ENCODE measurements around the gene SEC23B.

The SEC23B gene

DNA sequence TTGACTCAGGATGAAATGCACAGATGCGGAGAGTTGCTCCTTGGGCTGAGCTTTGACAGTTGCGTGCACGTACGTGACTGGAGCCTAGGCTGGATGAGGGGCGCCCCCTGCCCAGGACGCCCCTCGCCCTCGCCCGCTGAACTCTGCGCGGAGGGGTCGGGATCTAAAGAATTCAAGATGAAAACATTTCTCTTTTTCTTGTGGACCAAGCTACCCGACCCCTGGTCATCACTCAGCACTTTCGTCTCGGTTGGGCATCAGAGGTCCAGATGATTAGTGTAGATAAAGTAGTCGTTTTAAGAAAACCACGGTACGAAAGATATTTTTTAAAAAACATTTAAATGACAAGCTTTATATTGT lies 80.8 kb downstream of the SEC23B start:
- DNase-seq (ENCODE audit: low read depth) = no peak

DNA sequence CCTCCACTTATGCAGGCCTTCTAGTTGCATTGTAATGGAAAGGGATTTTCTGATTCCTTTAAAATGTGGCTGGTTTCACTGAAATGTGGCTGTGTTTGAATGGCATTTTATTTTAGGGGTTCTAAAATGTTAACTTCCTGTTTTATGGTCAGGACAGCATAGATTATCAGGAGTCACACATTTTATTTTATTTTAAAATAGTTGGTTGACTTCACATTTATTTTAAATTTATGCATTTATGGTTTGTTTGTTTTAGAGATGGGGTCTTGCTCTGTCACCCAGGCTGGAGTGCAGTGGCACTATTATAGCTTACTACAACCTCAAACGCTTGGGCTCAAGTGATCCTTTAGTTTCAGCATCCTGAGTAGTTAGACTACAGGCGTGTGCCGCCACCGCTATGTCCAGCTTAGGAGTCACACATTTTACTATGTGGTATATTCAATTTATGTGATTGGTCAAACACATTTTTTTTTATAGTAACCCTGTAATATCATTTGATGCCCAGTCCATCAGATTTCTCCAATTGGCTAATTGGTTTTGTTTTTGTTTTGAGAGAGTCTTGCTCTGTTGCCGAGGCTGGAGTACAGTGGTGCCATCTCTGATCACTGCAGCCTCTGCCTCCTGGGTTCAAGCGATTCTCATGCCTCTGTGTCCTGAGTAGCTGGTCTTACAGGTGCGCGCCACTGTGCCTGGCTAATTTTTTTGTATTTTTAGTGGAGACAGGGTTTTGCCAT lies 82.4 kb downstream of the SEC23B start:
- no peak for DNase-seq (ENCODE audit: low read depth)

- no peak for DNase-seq (ENCODE audit: low read depth)
These were observed 88.5 kb downstream of the SEC23B start for GRCh38 chr20:18596270-18596669.

GRCh38 chr20:18609741-18610140 lies 102.0 kb downstream of the SEC23B start:
- DNase-seq (ENCODE audit: low read depth) = no peak
